ENCODE measurements around the gene ARX.

Gene ARX

GRCh38 chrX:24996096-24996709, 19.6 kb downstream of the ARX start:
- no peak for DNase-seq

GRCh38 chrX:24993879-24994278, 21.9 kb downstream of the ARX start:
- DNase-seq, result no peak

GRCh38 chrX:24990535-24990934, 25.2 kb downstream of the ARX start:
- no peak for DNase-seq

GRCh38 chrX:24988314-24988713, 27.5 kb downstream of the ARX start:
- DNase-seq, result no peak

GRCh38 chrX:24987731-24988130, 28.0 kb downstream of the ARX start:
- DNase-seq, result no peak

DNA sequence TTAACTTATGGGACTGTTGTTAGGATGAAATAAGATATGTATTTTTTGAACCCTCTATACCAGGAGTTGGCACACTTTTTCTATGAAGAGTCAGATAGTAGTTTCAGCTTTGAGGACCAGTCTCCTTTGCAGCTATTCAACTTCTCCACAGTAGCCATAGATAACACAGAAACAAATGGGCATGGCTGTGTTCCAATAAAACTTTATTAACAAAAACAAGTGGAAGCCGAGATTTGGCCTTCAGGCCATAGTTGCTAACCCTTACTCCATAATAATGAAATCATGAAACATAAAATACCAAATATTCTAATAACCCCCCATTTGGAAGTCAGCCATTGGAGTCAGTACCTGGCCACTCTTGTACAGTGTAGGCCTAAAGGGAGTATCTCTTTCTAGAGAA, 30.6 kb downstream of the ARX start:
- DNase-seq, result no peak

DNA sequence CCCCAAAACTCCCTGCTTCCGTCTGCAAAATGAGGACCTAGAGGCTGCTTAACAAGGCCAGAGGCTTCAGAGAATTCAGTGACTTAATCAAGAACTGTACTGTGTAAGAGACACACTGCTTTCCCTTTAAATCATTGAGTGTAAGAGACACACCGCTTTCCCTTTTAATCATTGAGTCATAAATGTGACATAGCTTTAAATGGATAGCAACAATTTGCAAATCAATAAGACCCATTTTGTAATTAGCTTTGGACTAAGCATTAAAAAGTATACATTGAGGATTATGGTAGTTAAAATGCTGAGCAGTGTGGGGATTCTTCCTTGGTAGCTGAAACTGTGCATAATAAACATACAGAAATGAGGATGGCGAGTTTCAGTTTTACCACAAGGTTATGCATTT, 31.8 kb downstream of the ARX start:
- DNase-seq, result no peak

- no peak for DNase-seq
Observed at GRCh38 chrX:24982306-24982965, 33.3 kb downstream of the ARX start.

DNA sequence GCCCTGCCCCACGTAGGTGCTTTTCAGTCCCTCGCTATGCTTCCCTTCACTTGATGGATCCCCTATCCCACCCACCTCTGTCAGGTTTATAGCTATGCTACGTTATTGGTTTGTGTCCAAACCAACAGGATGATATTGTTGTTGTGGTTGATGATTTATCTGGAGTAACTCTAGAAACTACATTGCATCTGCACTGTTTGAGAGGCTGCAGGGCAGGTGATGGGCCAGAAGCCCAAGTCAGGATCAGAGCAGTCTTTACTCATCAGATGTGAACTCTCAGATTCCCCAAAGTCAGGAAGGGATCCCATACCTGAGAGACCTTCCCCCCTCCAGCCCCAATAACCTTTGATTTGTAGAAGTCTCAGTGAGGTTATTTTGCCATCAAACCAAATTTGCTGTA, 34.7 kb downstream of the ARX start:
- no peak for DNase-seq

GRCh38 chrX:24979081-24979480, 36.7 kb downstream of the ARX start:
- DNase-seq, result no peak

- no peak for DNase-seq
Observed at GRCh38 chrX:24969812-24970211, 46.0 kb downstream of the ARX start.

DNA sequence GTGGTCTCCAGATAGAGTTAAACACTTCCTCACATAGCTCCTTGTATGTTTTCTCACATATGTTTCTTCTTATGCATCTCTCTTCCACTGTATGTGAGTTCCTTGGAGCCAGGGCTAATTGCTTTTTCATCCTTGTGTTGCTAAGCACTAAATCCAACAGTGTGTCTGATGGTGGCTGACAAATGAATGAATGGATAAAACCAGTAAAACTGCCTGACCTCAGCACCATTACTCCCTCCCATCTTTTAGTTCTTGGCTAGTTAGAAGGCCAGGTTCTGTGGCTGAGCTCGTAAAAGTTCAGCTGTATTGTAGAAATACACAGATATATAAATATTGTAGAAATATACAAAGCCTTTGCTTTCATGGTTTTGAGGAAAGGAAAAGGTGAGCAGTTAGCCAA, 50.4 kb downstream of the ARX start:
- DNase-seq, result no peak

GRCh38 chrX:24963823-24964222, 51.9 kb downstream of the ARX start:
- DNase-seq, result no peak

DNA sequence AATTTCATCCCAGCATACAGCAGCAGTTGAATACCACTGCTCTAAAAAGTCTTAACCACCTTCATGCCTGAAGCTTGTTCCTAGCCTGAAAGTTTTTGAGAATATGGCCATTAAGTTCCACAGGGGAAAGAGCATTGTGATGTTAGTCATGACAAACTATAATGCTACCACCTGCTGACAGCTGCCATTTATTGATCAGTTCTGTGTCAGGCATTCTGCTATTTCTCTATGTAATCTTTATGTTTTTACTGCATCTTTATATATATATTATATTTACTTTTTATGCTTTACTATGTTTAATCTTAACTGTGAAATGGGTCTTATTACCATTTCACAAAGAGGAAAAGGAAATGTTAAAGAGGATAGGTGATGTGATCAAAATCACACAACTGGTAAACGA, 54.0 kb downstream of the ARX start:
- DNase-seq, result no peak

GRCh38 chrX:24956828-24957227, 58.9 kb downstream of the ARX start:
- no peak for DNase-seq

DNA sequence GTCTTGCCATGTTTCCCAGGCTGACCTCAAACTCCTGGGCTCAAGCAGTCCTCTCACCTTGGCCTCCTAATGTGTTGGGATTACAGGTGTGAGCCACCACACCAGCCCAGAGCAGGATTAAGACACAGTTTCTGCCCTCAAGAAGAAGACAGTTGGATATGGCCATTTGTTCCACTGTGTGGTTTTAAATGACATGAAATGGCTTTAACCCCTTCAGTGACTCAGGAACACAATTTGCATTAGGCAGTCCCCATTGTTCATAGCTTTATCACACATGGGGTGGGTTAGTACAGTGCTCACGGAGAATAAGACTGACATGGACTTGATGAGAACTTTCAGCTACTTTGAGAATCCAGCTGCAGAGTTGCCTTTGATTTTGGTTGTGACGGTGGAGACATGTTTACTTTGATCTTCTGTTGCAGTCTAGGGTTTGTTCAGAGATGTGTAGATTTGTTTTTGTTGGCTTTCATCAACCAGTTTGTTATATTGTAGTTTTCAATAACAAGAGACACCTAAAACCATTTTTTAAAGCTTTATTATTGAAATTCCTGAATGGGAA, 60.3 kb downstream of the ARX start:
- DNase-seq, result no peak

GRCh38 chrX:24954732-24955131, 61.0 kb downstream of the ARX start:
- no peak for DNase-seq
